Mesothelial cell of epicardium (in vitro differentiated cells): ENCODE measurements around the gene MAB21L2. TPM values are rescaled to one million over a fixed set of nuclear protein-coding genes. Genes with fewer than 3 reads are reported as not detected.
"Not testable (repeated sequence)": the region's sequence is repeated elsewhere in the genome, so short reads cannot be mapped to it uniquely, and the experiment has no call there.

ENCODE experiments used
- DNase-seq, 2 experiments: peaks; one replicate each; pipeline ENCODE4 v3.0.0; 2021; ENCODE audit warnings: low spot score in 2 of 2; ENCODE audit not compliant: unreplicated experiment in 2 of 2
- H3K27ac Mint-ChIP-seq: 2 replicates; pipeline ENCODE4 v1.8.0; 2021; ENCODE audit warnings: mixed read lengths
- H3K27me3 Mint-ChIP-seq: 2 replicates; pipeline ENCODE4 v1.8.0; 2021; ENCODE audit warnings: low read depth, mixed read lengths
- H3K36me3 Mint-ChIP-seq: 2 replicates; pipeline ENCODE4 v1.8.0; 2021; ENCODE audit warnings: mixed read lengths
- H3K4me1 Mint-ChIP-seq: 2 replicates; pipeline ENCODE4 v1.8.0; 2021; ENCODE audit warnings: mixed read lengths
- H3K4me3 Mint-ChIP-seq: 2 replicates; pipeline ENCODE4 v1.8.0; 2021; ENCODE audit warnings: mild to moderate bottlenecking, moderate library complexity, mixed read lengths
- H3K9me3 Mint-ChIP-seq: 2 replicates; pipeline ENCODE4 v1.8.0; 2021; ENCODE audit warnings: mixed read lengths
- total RNA-seq: library from RNA; stranded (reverse); gene quantifications from 3 replicates; pipeline ENCODE4 v1.2.1, GENCODE V29; 2021
- TF ChIP-seq, protein P1 (sequence below): fragments of 200-600 bp; sonication (generic); IDR thresholded peaks from one replicate; pipeline ENCODE4 v1.5.0; 2021; ENCODE audit warnings: antibody characterized with exemption; ENCODE audit not compliant: unreplicated experiment

MAB21L2 gene
- total RNA-seq = 14.2 to 16.0 TPM (median 14.4 TPM) in 3 replicates

DNA sequence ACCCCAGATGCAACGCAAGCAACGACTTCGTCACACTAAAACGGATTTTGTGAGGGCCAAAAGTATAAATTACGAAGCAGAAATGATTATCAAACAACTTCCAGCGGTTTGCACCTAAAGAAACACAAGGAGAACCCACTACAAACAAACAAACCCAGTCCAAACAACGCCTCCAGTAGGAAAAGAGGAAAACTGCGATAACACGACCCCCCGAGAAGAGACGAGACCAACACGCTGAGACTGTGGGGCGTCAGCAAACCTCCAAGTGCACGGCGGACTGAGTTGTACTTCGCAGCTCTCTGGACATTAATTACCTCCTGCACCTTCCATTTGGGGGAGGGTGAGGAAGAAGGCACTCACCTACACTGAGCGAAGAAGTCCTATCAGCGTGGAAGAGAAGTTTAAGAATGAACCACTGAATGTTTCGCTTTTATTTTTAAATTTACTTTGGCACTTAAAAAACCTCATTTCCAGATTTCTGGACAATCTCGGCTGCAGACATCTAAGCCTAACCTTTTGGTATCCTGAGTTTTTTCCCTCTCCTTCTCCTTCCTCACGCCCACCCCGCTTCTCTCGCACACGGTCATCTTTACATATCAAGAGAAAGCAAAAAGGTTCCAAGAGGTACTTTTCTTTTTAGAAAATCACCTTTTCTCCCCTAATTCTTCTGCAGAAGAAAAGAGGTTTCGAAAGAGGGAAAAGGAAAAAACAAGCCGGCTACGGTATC is at the start of gene MAB21L2:
Gene MAB21L2, plus strand, starts transcription at position 6 of the 727 bp plus-strand sequence. CDS start 879 bp downstream, outside the sequence.
- no peak for DNase-seq
- Mint-ChIP-seq H3K36me3 (peaks cover 2% of the 10 kb centered on the region), H3K9me3 (no peaks in the 10 kb centered on the region), H3K27ac (peak within 1 kb of the TSS; percentile 94), H3K27me3 (peaks cover 81% of the 10 kb centered on the region), H3K4me1 (peaks cover 47% of the 10 kb centered on the region), H3K4me3 (peak within 1 kb of the TSS; percentile 86)
- TF ChIP-seq, protein P1, sequence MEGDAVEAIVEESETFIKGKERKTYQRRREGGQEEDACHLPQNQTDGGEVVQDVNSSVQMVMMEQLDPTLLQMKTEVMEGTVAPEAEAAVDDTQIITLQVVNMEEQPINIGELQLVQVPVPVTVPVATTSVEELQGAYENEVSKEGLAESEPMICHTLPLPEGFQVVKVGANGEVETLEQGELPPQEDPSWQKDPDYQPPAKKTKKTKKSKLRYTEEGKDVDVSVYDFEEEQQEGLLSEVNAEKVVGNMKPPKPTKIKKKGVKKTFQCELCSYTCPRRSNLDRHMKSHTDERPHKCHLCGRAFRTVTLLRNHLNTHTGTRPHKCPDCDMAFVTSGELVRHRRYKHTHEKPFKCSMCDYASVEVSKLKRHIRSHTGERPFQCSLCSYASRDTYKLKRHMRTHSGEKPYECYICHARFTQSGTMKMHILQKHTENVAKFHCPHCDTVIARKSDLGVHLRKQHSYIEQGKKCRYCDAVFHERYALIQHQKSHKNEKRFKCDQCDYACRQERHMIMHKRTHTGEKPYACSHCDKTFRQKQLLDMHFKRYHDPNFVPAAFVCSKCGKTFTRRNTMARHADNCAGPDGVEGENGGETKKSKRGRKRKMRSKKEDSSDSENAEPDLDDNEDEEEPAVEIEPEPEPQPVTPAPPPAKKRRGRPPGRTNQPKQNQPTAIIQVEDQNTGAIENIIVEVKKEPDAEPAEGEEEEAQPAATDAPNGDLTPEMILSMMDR = no peak

DNA sequence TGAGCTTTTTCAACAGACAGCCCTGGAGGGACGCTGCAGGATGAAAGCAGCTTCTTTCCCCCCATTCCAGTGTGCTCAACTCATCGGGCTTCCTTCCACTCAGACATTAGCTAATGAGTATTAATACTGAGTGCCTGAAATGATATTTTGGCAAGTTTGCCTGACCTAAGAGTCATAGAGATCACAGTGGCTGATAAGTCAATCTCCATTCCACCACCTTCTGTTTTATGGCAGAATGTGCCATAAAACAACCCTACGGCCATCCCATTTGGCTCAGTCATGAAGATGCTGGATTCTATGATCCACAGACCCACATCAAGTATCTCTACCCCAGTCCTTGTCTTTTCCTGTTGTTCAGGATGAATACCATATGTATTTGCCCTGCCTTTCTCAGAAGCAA is 48.3 kb upstream of the MAB21L2 start:
- Mint-ChIP-seq H3K4me1 (no peaks in the 10 kb centered on the region), H3K9me3 (peaks cover 21% of the 10 kb centered on the region), H3K36me3 (peaks cover 13% of the 10 kb centered on the region), H3K27ac (no peak overlapping the region), H3K27me3 (no peaks in the 10 kb centered on the region), H3K4me3 (no peak overlapping the region)
- no peak for DNase-seq
- TF ChIP-seq, protein P1 = no peak

DNA sequence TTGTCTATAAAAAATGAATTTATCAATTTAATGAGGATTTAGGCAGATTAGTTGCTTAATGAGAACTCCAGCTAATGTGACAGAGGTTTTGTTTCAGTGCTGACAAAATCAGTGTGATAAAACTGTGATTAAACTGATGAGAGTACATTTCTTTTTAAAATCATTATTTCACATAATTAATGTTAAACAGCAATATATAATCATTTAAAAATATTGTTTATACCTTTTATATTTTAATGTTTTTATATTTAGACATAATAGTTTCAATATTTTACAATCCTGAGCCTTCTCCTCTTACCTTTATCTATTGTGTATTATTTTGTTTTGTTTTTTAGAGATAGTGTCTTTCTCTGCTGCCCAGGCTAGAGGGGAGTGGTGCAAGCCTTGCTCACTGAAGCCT is 47.1 kb upstream of the MAB21L2 start:
- H3K27ac Mint-ChIP-seq = no peak overlapping the region
- TF ChIP-seq, protein P1 = no peak
- no peaks in the 10 kb centered on the region for H3K27me3 Mint-ChIP-seq
- peaks cover 20% of the 10 kb centered on the region for H3K9me3 Mint-ChIP-seq
- H3K36me3 Mint-ChIP-seq = peaks cover 12% of the 10 kb centered on the region
- no peak for DNase-seq
- no peaks in the 10 kb centered on the region for H3K4me1 Mint-ChIP-seq
- no peak overlapping the region for H3K4me3 Mint-ChIP-seq

DNA sequence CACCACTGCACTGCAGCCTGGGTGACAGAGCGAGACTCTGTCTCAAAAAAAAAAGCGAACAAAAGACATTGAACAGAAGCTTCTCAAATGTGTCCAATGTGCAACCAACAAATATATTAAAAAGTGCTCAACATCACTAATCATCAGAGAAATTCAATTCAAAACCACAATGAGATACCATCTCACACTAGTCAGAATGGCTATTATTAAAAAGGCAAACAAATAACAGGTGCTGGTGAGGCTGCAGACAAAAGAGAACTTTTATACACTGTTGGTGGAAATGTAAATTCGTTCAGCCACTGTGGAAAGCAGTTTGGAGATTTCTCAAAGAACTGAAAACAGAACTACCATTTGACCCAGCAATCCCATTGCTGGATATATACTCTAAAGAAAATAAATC is 44.0 kb upstream of the MAB21L2 start:
- not testable (repeated sequence) for H3K4me3 Mint-ChIP-seq, H3K27me3 Mint-ChIP-seq, H3K27ac Mint-ChIP-seq, DNase-seq, H3K4me1 Mint-ChIP-seq
- peaks cover 12% of the 10 kb centered on the region for H3K36me3 Mint-ChIP-seq
- H3K9me3 Mint-ChIP-seq = peaks cover 11% of the 10 kb centered on the region

DNA sequence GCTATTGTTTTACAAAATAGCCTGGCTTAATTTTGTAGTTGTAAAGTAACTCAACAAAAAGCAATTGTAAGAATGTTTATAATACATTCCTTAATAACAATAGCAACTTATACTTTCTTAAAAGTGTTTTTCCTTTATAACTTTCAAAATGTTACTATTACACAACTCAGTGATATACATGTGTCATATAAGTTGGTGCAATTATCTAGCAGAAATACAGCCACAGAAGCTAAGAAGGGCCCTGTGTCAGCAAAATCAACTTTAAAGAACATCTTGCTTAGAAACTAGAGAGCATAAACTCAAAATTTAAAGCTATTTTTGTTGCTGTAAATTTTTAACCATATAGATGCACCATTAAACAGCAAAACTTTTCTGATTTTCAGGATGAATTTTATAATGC is 41.4 kb upstream of the MAB21L2 start:
- Mint-ChIP-seq H3K4me3 (no peak overlapping the region), H3K36me3 (peaks cover 12% of the 10 kb centered on the region), H3K9me3 (peaks cover 11% of the 10 kb centered on the region), H3K27me3 (no peaks in the 10 kb centered on the region), H3K4me1 (peaks cover 3% of the 10 kb centered on the region), H3K27ac (no peak overlapping the region)
- TF ChIP-seq, protein P1 = no peak
- no peak for DNase-seq

DNA sequence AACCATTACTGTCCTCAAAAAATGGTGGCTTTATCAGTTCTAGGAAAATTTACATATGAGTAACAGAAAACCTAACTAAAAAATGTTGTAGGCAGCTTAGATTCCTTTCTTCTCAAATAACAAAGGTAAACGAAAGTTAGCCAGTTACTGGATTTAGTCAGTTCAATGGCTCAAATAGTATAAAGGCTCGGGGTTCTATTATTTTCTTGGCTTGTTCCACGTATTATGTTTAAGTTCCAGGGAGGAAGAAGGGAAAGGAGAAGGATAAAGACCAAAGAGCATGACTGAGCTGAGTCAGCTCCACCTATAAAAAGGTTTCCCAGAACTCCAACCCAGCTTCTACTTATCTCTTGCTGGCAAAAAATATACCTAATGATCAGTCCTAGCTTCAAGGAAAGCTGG is 41.0 kb upstream of the MAB21L2 start:
- TF ChIP-seq, protein P1 = no peak
- Mint-ChIP-seq H3K4me1 (peaks cover 3% of the 10 kb centered on the region), H3K27me3 (no peaks in the 10 kb centered on the region), H3K27ac (peak overlapping the region; percentile 4), H3K4me3 (no peak overlapping the region), H3K36me3 (peaks cover 12% of the 10 kb centered on the region), H3K9me3 (peaks cover 11% of the 10 kb centered on the region)
- DNase-seq = no peak
